ENCODE results near the gene TMEM270. TPM values are rescaled to one million over a fixed set of nuclear protein-coding genes. Genes with fewer than 3 reads are reported as not detected.
"Not testable (repeated sequence)": the region's sequence is repeated elsewhere in the genome, so short reads cannot be mapped to it uniquely, and the experiment has no call there.

Gene TMEM270
- total and polyA plus RNA-seq, 3 donors from 2014 or later: 37.3 to 113 (median 70.1) TPM

DNA sequence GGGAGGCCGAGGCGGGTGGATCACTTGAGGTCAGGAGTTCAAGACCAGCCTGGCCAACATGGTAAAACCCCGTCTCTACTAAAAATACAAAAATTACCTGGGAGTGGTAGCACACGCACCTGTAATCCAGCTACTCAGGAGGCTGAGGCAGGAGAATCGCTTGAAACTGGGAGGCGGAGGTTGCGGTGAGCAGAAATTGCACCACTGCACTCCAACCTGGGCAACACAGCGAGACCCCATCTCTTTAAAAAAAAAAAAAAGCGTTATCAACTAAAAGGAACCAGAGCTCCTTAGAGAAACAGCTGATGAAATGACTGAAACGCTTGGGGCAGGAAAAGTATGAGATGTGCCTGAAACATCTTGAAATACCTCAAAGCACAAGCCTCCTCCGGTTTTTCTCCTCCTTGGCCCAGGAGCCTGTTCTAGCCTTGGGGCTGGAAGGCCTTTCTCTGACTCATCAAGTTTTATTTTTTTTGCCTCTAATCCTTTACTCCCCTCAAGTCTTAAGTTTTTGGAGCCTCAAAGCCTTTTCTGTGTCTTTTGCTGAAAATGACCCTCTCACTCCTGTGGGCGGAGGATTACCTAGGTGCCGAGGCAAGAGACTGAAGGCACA lies 16.0 kb upstream of the TMEM270 start:
- Histone ChIP-seq H3K4me3 (no peak overlapping the region), H3K9me3 (no peaks in the 10 kb centered on the region), H3K27me3 (no peaks in the 10 kb centered on the region), H3K27ac (peak overlapping the region in 1 of 2 donors; percentile 52), H3K36me3 (ENCODE audit: low read depth, missing control alignments) (no peaks in the 10 kb centered on the region), H3K4me1 (peaks cover 15% of the 10 kb centered on the region)
- no peak for DNase-seq
- intact Hi-C loops (cut with DNase I; ENCODE audit: low total_unique reads): no loop called here
- TF ChIP-seq POLR2A (IDR thresholded peaks at IDR 0.05): no peak
- TF ChIP-seq, protein P1, sequence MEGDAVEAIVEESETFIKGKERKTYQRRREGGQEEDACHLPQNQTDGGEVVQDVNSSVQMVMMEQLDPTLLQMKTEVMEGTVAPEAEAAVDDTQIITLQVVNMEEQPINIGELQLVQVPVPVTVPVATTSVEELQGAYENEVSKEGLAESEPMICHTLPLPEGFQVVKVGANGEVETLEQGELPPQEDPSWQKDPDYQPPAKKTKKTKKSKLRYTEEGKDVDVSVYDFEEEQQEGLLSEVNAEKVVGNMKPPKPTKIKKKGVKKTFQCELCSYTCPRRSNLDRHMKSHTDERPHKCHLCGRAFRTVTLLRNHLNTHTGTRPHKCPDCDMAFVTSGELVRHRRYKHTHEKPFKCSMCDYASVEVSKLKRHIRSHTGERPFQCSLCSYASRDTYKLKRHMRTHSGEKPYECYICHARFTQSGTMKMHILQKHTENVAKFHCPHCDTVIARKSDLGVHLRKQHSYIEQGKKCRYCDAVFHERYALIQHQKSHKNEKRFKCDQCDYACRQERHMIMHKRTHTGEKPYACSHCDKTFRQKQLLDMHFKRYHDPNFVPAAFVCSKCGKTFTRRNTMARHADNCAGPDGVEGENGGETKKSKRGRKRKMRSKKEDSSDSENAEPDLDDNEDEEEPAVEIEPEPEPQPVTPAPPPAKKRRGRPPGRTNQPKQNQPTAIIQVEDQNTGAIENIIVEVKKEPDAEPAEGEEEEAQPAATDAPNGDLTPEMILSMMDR (IDR thresholded peaks at IDR 0.05): no peak
- WGBS, 2 donors: 79% methylated on average over 13 of the region's 13 CpGs

DNA sequence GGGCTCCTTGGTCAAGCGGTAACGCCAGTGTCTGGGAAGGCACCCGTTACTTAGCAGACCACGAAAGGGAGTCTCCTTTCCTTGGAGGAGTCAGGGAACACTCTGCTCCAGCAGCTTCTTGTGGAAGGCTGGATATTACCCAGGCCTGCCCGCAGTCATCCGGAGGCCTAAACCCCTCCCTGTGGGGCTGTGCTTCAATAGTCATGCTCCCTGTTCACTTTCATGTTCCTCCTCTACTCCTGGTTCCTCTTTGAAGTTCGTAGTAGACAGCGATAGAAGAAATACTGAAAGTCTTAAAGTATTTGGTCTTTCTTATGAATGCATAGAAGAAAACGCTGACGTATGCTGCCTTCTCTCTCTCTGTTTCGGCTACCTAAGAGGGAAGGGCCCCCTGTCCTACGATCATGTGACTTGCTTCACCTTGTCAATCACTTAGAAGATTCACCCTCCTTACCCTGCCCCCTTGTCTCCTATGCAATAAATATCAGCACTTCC lies 15.2 kb upstream of the TMEM270 start:
- H3K9me3 ChIP-seq; H3K27me3 ChIP-seq; H3K36me3 ChIP-seq (ENCODE audit: low read depth, missing control alignments); H3K4me3 ChIP-seq; intact Hi-C loops (cut with DNase I; ENCODE audit: low total_unique reads): not testable (repeated sequence)
- Histone ChIP-seq H3K4me1 (peaks cover 15% of the 10 kb centered on the region), H3K27ac (peak overlapping the region; percentile 24 to 52)
- DNase-seq: peak; percentile 66
- 42 to 49% methylated on average over 12 of the region's 12 CpGs for WGBS, 2 donors

DNA sequence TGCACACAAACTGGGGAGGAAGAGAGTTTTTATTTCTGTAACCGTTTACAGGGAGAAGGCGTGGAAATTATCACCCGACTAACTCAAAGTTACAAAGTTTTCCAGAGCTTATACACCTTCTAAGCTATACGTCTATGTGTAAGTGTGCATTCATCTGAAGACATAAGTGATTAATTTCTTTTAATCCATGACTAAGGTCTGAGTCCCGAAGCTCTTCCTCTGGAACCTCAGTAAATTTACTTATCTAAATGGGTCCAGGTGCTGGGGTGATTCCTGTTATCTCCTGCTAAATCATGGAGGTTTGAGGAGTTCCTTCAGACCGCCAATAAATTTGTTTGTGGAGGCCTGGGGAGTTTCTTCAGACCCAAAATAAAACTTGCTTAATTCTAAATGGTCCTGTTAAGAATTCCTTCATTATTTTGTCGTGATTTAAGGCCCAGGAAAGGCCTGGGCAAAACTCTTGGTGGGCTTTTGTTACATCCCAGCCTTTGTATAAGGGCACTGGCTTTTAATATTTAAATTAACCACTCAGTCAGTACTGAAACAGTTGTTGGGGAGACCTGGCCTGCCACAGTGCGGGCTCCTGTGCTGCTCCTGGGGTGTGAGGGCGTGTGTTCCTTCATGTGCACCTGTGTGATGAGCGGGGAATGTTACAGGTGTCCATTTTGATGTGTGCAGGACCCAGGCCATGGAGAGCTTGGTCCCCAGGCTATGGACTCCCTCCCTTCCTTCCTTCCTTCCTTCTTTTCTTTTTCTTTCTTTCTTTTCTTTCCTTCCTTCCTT lies 12.8 kb upstream of the TMEM270 start:
- intact Hi-C loops (cut with DNase I; ENCODE audit: low total_unique reads): no loop called here

DNA sequence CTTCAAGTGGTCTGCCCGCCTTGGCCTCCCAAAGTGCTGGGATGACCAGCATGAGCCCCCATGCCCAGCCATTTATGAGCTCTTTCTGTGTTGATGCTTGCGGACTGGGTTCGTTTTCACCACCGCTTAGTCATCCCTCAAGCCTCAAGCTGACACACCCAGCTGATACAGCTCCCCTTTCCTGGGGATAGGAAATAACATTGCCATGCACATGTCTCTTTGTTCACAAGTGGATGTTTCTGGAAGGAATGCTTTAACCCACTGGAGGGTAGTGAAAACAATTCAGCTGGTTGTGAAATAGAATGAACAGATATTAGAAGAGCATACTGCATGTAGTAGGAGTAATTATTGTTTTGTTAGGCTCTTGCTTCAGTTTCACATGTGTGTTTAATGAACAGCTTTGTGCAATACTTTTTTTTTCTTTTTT lies 10.2 kb upstream of the TMEM270 start:
- H3K4me1 ChIP-seq: no peaks in the 10 kb centered on the region
- H3K27ac ChIP-seq: no peak overlapping the region
- WGBS, 2 donors: 81 to 92% methylated on average over 4 of the region's 4 CpGs
- no peak for DNase-seq
- TF ChIP-seq, protein P1 (IDR thresholded peaks at IDR 0.05): no peak
- no peak for TF ChIP-seq POLR2A (IDR thresholded peaks at IDR 0.05)
- H3K36me3 ChIP-seq (ENCODE audit: low read depth, missing control alignments): no peaks in the 10 kb centered on the region
- H3K4me3 ChIP-seq: no peak overlapping the region
- no peaks in the 10 kb centered on the region for H3K9me3 ChIP-seq
- intact Hi-C loops (cut with DNase I; ENCODE audit: low total_unique reads): no loop called here
- no peaks in the 10 kb centered on the region for H3K27me3 ChIP-seq

More for the DNA sequence above, 12.8 kb upstream of the TMEM270 start:
- Histone ChIP-seq H3K4me1 (peaks cover 9% of the 10 kb centered on the region), H3K27ac (no peak overlapping the region), H3K27me3 (no peaks in the 10 kb centered on the region), H3K36me3 (ENCODE audit: low read depth, missing control alignments) (no peaks in the 10 kb centered on the region), H3K9me3 (no peaks in the 10 kb centered on the region), H3K4me3 (no peak overlapping the region)
- no peak for TF ChIP-seq POLR2A (IDR thresholded peaks at IDR 0.05)
- TF ChIP-seq, protein P1 (IDR thresholded peaks at IDR 0.05): no peak
- WGBS, 2 donors: 93 to 95% methylated on average over 10 of the region's 10 CpGs
- DNase-seq: no peak

DNA sequence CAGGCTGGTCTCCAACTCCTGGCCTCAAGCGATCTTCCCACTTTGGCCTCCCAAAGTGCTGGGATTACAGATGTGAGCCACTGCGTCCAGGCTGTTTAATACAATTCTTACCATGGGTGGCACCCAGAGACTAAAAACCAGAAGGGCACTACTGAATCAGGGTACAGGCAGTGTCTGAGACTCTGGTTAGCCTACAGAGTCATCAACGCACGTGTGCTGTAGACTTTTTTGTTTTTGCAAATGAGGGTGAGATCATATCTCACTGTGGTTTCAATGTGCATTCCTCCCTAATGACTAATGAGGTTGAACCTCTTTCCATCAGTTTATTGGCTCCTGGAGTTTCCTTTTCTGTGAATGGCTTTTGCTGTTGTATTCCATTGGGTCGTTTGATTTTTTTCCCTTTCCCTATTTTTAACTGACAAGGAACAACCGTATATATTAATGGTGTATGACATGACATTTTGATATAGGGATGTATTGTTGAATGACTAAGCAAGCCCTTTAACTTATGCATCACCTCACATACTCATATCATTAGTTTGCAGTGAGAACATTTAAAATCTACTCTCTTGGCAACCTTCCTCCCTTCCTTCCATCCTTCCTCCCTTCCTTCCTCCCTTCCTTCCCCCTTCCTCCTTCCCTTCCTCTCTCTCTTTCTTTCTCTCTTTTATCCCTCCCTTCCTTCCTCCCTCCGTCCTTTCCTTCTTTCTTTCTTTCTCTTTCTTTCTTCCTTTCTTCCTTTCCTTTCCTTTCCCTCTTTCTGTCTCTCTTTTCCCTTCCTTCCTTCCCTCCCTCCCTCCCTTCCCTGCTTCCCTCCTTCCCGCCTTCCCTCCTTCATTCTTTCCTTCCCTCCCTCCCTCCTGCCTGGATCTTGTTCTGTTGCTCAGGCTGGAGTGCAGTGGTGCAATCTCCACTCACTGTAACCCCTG lies 9.3 kb upstream of the TMEM270 start:
- TF ChIP-seq POLR2A (IDR thresholded peaks at IDR 0.05): no peak
- 55 to 59% methylated on average over 8 of the region's 8 CpGs for WGBS, 2 donors
- intact Hi-C loops (cut with DNase I; ENCODE audit: low total_unique reads): no loop called here
- Histone ChIP-seq H3K36me3 (ENCODE audit: low read depth, missing control alignments) (no peaks in the 10 kb centered on the region), H3K4me1 (no peaks in the 10 kb centered on the region), H3K4me3 (no peak overlapping the region), H3K9me3 (no peaks in the 10 kb centered on the region), H3K27ac (no peak overlapping the region), H3K27me3 (no peaks in the 10 kb centered on the region)
- DNase-seq: no peak
